Measurements from ENCODE around the gene DPYSL4. TPM values are rescaled to one million over a fixed set of nuclear protein-coding genes. Genes with fewer than 3 reads are reported as not detected.

The DPYSL4 gene
- polyA plus RNA-seq, 1 donor, result 16.3 TPM

DNA sequence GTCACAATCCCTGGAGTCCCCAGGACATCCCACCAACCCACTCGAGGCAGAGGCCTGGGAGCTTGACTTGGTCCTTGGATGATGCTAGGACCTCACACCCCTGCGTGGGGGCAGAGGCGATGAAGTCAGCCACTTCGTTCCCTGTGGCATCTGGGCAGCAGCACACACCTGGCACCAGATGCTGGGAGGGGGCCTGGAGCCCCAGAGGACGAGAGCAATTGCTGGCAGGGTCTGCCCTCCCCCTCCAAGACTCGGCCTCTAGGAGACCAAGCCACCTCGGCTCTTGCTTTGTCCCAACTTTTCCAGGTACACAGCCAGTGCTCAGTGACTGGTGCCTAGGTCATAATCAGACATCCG, 39.1 kb downstream of the DPYSL4 start:
- no peak for DNase-seq

DNA sequence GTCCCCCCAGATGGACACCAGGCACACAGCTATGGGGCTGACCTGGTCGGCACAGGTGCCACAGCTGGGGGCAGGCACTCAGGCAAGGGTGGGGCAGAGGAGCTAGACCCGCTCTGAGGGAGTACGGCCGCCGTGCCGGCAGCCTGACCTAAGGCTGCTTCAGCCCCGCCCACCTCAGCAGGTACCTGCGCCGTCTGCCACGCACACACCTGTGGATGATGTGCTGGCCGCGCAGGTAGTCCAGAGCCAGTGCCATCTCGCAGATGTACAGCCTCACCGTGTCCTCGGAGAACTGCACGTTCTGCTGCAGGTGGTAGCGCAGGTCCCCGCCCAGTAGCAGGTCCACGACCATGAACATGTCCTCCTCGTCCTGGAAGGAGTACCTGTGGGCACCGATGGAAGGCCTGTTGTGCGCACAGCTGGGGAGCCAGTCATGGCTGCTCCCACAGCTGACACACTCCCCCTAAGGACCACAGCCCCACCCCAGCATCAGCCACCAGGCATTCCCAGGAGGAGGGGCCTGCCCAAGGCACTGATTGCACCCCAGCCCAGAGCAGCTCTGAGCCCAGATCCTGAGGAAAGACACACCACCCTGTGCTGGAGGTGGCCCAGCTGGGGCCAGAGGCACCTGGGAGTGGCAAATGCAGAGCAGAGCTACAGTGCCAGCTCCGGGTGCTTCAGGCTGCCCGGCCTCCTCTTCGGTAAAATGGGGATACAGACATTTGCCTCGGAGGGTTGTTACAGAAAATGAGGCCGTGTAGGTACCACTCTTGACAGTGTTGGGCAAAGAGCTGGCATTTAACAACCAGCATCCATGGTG, 40.0 kb downstream of the DPYSL4 start:
- DNase-seq, result no peak

DNA sequence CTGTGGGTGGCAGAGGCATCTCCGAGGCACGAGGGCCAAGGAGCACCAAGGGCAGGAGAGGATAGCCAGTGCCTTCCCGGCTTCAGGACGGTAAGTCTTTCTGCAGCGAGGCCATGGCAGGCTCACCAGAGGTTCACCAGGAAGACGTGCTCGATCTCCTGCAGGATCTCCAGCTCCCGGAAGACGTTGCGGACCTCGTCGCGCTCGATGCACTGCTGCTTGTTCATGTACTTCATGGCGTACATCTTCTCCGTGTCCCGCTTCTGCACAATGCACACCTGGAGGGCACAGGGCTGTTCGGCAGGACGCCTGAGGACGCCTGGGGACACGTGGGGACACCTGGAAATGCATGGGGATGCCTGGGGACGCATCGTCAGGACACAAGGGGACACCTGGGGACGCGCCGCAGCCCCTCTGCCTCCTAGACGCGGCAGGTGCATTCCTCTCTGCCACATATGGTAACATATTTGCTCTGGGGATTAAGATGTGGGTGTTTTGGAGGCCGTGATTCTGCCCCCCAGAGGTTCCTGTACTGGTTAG, 41.2 kb downstream of the DPYSL4 start:
- no peak for DNase-seq

DNA sequence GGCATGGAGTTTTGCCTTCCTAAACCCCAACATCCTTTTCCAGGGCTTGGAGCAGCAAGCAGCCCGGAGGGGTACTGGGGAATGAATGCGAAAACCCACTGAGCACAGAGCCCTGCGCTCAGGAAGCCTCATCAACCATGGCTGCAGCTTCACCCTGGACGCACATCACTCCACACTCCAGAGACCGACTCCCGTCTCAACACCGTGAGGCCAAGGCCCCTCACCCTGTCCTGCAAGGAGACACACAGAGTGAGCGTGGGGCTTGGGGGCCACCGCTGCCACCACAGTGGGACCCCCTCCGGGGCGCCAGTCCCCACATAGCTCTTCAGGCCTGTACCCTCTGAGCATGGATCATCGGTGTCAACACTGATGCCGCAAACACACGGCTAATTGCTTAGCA, 41.9 kb downstream of the DPYSL4 start:
- DNase-seq, result no peak

DNA sequence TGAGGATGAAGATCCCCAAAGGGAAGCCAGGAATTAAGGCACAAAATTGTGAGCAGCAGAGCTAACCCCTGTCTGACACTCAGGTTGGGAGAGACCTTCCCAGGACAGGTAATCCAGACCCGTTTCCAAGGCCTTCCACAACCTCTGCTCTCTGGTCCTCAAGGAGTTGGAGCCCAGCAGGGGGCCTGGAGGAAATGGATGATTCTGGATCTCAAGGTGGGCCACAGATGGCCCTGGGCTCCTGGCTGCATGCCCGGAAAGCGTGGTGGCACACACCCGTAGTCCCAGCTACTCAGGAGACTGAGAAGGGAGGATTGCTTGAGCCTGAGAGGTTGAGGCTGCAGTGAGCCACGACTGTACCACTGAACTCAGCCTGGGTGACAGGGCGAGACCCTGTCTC, 42.3 kb downstream of the DPYSL4 start:
- DNase-seq, result no peak

DNA sequence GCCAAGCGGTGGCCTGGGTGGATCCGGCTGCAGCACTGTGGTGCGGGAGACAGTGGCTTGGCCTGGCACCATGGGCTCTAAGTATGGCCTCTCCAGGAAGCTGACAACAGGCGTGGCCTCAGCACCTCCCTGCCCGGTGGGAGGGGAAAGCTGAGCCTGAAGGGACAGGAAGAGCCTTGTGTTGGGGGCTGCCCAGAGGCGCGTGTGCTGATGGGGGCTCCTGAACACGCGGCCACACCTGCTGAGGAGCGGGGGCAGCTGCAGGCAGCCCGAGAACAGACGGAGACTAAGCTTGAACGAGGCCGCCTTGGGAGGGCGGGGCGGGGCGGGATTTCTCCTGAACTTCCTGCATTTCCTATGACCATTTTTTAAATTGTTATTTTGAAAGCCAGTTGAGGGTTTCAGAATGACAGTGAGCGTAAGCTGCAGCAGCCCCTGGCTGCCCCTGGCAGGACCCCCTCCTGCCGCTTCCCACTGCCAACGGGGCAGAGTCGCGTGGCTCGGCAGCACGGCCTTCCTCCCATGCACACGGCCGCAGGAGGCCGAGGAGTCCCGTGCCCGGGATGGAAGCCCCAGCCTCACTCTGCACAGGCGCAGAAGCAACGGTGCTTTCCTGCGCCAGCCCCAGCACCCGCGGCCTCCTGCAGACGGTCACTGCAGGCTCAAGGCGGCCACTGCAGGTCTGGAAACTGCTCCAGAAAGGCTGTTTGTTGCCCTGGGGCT, 43.2 kb downstream of the DPYSL4 start:
- DNase-seq, result no peak

DNA sequence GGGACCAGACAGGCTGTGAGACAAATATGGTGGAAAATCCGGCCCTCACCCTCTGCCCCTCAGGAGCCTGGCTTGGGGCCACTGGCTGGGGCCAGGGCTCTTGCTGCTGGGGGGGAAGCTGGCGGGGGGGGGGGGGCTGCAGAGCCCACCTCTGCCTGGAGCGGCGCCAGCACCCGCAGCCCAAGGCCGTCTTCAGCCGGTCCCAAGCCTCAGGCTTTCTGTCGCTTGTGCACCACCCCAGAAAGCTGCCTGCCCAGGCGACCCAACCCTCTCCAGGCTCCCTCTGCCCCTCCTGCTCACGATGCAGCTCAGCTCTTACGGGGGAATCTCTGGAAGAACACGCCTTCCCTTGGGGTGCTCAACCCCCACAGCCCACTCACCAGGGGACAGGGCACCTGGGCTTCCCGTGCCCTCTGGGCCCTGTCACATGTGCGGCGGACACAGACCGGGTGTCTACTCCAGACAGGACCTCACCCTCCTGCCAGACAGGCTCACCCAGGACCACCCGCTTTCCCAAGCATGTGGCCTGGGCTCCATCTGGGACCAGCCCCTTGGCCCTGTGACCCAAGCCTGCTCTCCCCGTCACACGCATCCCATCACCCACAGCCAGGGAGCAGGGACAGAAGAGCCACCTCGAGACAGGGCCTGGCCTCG, 43.9 kb downstream of the DPYSL4 start:
- DNase-seq, result no peak

DNA sequence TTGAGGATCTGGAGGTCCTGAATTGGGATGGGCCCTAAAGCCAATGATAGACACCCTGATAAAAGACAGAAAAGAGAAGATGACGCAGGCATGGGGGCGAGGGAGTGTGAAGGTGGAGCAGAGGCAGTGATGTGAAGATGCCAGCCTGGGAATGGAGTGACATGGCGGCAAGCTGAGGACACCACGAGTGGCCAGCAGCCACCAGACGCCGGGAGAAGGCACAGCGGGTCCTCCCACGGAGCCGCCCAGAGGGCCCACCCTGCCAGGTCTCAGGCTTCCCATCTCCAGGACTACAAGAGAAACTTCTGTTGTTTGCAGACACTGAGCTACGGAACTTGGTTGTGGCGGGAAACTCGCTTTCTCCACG, 44.9 kb downstream of the DPYSL4 start:
- DNase-seq, result no peak

DNA sequence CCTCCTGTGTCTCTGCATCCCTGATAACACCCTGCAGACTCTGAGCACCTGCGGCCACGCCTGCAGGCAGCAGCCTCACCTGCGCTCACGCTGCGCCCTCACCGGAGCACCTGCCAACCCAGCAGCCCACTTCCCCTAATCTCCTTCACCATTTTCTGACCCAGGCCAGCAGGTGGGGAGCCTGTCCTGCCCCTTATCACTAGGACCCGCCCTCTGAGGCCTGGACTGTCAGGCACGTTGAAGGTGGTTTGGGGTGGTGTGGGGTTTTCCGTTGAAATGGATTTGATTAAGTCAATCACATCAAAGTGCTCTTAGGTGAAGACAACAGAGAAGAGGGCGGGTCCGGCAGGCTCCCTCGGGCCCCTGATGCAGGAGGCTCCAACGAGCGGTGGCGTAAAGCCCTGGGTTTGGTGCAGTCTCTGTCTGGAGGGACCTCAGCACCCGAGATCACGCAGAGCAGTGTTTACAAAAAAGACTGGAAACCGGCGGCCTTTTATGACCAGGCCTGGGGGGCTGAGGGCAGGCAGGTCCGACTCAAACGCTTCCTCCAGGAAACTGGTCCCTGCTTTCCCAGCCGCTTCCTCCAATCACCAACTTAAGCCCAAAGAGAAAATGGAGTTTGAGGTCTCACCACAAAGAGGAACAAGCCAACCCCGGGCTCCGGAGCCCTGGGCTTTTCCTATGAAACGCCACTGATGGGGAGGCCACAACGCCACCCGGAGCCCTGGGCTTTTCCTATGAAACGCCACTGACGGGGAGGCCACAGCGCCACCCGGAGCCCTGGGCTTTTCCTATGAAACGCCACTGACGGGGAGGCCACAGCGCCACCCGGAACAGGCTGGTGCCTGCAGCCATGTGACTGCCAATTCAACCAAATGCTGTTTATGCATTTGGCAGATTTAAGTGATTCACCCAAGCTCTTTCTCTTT, 45.5 kb downstream of the DPYSL4 start:
- no peak for DNase-seq

DNA sequence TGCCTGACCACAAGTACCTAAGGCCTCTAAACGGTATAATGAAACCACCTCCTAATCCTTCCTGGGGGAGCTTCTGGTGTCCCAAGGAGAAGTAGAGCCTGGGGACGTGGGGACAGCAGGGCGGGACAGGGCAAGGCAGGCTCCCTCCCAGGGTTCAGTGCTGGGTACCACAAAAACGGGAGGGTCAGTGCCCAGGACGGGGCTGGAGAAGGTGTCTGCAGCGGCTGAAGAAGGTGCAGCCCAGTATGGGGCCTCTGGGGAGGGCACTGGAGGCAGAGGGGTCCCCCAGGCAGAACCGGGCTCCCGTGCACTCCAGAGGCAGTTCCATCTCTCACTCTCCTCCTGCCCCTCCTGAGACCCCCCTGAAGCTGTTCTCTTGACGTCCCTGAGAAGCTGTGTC, 46.2 kb downstream of the DPYSL4 start:
- DNase-seq, result no peak

DNA sequence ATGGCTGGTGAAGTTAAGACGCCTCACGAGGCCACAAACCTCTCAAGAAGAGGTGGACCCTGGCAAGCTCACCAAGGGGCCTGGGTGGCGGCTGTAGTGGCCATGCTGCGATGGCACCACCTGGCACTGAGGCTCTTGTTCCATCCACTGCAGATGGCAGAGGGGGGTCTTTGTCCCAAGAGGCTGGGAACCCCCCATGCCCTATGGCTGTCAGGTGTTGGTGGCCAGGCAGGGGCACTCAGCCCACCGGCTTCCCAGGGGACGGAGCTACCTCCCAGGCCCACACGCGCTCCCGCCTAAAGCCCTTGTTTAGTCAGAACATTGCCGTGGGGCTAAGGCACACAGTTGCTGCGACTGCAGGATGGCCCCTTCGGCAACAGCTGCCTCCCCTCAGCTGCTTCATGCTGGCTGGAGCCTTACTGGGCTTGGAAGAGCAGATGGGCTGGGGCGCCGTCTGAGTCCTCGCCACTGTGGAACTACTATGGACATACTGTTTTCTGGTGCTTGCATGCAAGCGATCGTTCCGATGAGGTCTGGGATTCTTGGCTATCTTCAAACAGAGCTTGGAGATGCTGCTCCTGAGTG, 46.8 kb downstream of the DPYSL4 start:
- DNase-seq, result no peak

DNA sequence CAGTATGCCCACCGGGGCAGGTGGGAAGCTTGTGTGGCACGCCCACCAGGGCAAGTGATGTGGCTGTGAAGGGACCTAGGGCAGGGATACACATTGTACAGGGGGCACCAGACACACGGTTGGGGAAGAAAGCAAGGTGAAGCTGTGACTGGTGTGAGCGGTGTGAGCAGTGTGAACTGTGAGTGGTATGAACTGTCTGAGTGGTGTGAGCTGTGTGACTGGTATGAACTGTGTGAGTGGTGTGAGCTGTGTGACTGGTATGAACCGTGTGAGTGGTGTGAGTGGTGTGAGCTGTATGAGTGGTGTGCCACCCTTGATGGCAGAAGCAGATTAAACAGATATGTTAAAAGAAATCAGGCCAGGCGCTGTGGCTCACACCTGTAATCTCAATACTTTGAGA, 48.1 kb downstream of the DPYSL4 start:
- no peak for DNase-seq

DNA sequence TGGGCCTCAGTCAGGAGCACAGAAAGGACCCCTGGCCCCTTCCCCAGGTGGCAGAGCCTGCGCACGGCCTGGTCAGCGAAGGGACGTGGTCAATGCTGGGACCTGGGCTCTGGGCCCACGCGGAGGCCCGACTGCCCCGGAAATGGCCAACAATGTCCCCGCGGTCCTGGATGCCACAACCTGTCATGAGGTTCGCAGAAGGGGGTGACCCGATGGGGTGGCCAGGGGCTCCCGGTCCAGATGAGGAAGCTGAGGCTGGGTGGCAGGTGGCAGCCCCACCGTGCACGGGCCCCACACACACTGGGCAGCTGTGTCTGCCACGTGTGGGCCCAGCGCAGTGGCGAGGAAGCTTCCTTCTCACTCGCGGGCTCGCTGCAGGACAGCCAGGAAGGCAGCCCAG, 49.4 kb downstream of the DPYSL4 start:
- no peak for DNase-seq

DNA sequence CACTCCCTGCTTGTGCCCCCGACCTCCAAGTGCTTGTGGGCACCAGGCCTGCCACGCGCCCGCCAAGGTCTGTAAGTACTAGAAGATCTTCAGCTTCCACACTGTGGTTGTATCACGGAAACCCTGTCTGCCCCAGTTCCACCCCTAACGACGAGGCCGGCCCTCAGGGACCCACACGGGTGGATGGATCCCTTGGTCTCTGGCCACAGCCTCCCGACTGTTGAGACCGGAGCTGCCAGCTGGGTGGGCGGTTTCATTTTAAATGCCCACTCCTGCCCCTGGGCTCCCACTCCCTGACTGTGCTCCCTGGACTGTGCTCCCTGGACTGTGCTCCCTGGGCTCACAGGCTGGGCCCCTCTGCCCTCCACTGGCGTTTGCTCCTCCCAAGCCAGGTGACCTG, 50.1 kb downstream of the DPYSL4 start:
- no peak for DNase-seq

DNA sequence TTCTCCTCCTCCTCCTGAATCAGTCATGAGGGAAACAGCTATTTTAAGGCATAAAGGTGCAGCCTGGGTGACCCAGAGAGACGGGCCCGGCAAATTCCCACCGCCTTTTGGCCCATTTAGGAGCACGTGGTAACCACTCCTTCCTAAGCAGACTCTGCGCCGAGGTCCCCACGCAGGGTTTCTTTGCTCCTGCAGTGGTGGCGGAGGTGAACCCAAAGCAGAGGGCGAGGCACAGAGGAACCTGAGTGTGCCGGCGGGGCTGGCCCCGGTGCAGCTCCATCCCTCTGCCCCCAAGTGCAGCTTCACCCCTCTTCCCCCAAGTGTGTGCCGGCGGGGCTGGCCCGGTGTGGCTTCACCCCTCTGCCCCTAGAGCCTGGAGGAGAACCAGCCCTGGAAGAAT, 50.6 kb downstream of the DPYSL4 start:
- no peak for DNase-seq

DNA sequence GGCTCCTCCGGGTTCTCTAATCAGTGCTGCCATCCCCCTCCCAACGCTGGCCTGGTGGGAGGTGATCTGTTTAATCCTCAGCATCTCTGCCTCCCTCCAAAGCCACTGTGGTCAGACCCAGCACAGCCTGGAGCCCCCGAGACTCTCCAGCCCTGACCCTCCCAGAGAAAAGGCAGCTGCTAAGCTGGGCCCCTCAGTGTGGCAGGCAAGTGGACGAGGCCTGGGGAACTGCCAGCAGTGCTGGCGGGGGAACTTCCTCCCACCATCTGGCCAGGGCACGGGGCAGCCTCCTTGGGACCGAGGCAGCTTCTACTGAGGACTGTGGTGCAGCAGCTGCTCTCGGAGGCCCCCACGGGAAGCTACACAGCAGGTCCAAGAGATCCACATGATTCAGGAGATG, 51.1 kb downstream of the DPYSL4 start:
- DNase-seq, result no peak

DNA sequence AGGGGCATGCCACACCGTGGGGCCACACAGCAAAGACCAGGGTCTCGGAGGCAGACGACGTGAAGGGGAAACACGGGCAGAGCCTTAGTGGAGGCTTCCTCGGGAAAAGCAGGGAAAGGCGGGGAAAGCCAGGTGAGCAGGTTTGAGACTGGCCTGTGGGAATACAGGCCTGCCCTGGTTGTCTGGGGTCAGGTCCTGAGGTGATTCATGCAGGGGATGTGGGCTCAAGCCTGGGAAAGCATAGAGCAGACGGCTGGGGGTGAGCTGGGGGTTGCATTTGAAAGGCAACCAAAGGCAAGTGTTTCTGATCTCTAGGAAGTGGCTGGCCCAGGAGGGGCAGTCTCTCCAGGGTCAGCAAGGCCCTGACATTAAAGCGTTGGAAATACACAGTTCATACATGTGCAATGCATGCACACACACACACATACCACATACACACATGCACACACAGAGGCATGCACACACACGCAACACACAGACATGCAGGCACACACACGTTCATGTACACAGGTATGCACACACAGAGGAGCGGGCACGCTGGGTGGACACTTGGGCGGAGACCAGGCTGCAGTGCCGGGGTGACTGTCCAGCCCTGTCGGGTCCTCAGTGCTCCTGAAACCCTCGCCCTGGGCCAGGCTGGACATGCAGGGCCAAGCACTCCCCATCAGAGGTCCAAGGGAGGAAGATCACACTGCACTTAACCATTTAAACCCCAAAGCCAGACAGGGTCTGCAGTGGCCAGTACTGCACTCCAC, 51.8 kb downstream of the DPYSL4 start:
- no peak for DNase-seq

DNA sequence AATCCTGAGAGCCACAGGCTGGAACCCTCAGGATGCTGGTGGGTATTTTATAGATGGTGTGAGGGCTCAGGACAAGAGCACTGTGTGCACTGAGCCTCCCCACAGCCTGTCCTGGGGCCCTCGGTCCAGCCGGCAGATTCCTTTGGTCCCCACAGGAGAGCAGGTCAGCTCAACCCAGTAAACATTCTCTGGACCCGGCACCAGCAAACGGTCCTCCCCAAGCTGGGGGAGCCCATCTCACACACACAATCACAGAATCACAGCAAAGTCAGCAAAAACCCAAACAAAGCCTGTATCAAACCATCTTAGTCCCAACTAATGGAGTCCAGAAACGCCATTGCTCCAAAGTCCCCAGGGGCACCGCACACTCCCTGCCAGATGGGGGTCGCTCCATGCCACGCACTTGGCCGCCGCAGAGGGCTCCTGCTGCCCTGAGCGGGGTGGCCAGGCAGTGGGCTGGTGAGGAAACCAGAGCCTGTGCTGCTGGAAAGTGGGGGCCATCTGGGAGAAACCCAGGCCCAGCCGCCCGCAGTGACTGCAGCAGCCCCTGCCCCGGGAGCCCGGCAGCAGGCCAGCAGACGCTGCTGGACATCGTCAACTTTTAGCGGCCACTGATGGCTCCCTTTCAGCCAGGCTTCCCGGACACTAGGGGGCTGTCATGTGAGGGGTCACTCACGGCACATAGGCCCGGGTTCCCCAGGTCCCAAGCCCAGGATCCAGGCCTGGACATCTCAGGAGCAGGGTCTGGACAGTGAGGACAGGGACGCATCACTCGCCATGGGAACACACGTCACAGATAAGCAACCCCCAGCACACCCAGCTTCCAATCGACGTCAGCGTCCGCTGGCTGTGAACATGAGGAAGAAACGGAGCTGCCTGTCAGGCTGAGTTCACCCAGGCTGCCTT, 52.6 kb downstream of the DPYSL4 start:
- no peak for DNase-seq

DNA sequence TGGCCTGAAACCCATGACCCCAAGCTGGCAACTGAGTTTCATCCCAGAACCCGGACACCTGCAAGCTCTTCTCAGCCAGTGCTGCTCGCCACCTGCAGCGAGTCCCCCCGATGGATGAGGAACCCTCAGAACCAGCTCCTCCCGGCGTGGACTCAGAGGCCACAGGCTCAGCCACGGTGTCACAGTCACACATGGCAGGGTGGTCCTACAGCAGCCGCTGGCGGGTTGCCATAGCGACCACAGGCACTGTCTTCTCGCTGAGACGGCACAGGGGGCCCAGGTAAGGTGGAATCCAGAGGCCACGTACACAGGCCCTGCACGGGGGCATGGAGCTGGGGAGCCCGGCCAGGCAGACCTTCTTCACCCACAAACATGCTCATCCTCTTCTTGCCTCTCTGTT, 53.4 kb downstream of the DPYSL4 start:
- no peak for DNase-seq

DNA sequence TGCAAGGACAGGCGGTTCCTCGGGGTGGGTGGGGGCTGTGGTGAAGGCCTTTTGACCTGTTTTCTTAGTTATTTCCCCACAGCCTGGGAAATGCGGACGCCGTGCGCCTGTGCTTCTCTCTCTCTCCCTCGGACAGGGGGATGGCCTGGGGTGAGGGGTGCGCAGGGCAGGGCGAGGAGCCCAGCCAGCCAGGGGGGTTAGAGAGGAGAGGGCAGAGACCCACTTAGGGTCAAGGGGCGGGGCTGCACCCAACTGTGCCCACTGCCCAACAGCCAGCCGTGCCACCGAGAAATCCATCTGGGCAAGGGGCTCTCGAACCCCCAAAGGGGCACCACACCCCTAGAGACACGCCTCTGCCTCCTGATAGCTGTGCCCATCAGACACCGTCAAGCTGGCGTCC, 53.8 kb downstream of the DPYSL4 start:
- DNase-seq, result no peak

All from left kidney (tissue), 2 donors.